AG20443 (cell line): ENCODE results near the gene NFIB.
A peak's percentile ranks its signal among the peaks of the same experiment; 100 is the strongest.

Experiments used
- DNase-seq: peaks from one replicate; pipeline ENCODE4 v3.0.0; 2012; ENCODE audit warnings: low spot score, mixed read lengths

The NFIB gene

DNA sequence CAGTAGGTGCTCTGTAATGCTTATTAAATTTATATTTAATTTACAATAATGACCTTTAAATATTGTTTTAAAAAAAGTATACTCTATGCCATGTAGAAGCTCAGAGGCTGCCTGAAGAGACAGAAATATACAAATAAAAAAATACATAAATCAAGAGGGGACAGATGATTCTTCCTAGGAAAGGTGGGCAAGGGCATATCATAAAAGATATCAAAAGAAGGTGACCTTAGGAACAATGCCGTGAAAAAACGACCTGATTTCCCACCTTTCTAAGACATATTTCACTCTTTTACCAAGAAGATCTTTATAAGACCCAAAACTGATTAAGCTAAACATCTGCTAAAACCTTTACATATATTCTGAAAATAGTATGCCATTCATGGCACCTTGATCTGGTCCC is 128.9 kb downstream of the NFIB start:
- DNase-seq, result no peak

DNA sequence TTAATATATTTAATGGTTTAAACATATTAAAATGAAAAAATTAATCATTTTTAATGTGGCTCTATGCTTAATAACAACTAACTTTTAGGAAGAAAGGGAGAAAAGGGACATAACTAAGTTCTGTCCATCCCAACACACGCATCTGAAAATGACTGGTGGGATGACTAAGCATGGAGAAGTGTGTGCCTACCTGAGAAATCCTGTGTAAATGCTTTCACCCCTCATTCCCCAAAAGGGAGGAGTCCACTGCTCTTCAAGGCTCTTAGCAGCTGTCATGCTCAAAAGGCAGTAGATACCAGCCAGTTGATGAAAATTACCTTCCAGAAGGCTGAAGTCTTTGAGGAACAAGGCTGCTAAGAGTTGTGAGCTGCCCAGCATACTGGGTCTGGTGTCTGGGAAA is 130.9 kb downstream of the NFIB start:
- DNase-seq, result no peak

DNA sequence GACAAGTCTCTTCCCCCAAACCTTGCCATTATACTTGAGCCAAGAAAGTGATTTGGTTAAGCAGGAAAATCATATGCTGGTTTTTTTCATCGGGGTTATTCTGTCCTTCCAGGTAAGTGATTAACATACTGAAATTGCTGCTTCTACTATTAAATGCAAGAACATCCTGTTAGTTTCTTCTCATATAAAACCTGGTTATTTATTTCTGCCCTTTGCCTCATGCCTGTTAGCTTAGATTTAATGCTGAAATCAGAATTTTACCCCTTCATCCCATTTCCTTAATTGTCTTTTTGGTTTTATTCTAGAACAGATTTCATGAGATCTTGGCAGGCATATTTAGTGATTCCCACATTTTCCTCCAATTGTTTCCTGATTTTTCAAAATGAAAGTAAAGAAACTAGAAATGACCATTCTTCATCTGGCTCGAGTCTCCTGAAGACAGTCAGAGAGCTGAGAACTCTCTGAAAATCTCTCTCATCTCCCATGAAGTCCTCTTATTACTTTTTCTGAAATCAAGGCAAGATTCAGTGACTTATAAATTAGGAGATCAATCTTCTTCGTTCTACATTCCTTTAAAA is 132.9 kb downstream of the NFIB start:
- DNase-seq, result peak; percentile 13

DNA sequence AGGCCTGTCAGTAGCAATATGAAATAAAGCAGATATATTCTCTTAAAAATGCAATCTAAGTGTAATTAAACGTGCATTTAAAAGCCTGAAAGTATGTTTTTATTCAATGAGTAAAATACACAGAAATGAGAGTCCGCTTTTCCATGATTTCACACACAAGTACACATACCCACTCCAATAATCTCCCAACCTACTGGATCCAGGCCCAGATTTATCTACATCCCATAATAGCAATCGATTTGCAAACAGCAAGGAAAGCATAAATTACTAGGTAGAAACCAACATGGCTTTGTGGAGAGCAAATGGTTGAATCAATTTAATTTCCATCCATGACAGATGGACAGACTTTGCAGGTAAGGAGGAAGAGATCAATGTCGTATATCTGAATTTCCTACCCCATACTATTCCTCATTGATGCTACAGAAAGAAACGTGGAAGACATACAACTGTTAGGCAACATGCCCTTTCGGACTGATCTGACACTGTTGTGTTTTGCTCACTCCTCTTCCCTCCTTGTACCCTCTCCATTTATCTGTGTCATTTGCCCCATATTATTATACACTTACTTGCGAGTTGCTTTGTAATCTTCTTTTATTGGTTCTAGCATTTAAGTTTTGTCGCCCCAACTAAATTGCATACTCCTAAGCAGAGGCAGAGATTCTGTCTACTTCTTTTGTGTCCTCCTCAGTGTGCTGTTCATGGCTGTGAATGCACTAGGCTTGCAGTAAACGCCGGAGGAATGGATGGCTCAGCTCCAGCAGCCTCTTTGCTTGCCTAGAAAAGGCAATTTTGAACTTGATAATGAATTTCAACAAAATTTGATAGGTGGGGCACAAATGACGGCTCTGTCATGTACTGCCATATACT is 133.6 kb downstream of the NFIB start:
- peak; percentile 17 for DNase-seq

DNA sequence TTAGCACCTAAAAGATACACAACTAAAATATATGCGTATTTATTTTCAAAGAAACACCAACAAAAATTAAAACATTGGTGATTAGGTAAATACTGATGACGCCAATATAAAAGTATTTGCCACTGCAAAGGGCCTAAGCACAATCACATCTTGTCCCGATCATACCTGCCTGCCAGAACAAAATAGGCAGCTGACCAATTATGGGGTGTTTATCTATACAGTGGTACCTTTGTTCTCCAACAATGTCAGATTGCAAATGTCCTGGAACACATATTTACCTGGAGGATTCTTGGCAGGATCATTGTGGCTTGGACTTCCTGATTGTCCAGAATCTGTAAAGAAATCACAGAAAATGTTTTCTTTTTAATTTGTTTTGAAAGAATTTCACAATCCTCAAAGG is 134.5 kb downstream of the NFIB start:
- DNase-seq, result no peak

DNA sequence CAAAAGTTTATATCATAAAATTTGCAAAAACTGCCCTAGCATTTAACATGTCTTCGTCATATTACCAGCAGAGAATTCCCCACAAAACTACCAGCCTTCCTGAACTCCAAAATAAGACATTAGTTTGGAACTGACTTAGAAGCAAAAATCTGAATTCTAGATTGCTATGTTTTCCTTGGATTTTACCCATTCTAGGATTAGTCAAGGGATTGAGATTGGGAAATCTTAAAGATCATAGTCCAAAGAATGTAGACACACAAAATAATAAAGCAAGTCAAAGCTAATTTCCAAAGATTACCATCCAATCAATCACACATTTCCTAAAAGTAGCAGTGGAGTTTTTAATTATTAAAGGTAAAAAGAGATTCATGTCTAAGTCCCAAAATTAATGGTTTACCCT is 138.2 kb downstream of the NFIB start:
- DNase-seq, result no peak

DNA sequence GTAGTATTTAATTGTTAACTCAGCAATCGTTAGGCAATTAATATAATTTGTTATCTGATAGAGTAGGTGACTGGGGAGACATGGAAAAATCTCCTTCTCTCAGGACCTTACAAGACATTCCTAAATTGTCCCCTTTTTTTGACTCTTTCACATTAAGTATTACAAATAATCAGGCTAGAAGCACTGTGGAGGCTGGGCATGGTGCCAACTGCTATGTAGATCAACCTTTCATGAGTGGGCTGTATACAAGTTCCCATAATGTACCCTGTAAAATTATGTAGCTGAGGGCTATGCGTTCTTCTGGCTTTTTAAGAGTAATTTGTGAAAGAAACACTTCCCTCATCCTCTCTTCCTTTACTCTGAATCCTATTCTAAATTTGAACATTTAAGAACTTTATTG is 140.2 kb downstream of the NFIB start:
- no peak for DNase-seq

DNA sequence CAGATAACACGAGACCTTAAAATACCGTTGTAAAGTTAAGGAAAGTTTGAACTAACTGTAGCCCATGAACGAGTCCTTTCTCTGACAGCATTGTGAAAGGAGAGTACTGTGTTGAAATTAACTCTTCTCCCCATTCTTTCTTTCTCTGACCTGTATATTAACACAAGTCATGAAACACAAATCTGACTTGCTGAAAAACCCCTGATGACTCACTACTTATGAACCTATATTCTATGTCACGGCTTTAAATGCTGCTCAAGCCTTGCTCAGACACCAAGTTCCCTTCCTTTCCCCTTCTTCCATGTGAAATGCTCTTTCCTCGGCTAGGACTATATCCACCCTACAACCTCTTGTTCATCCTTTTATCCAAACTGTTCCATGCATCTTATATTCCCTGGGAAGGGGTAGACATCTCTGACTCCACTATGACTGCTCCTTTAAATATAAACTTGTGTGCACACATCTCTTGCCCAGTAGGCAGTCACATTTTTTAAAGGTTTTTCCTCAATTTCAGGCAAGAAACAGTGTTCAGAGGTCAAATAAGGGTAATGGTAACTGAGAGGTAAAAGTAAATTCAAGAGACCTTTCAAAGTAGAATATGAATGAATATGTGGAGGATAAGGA is 142.9 kb downstream of the NFIB start:
- no peak for DNase-seq

DNA sequence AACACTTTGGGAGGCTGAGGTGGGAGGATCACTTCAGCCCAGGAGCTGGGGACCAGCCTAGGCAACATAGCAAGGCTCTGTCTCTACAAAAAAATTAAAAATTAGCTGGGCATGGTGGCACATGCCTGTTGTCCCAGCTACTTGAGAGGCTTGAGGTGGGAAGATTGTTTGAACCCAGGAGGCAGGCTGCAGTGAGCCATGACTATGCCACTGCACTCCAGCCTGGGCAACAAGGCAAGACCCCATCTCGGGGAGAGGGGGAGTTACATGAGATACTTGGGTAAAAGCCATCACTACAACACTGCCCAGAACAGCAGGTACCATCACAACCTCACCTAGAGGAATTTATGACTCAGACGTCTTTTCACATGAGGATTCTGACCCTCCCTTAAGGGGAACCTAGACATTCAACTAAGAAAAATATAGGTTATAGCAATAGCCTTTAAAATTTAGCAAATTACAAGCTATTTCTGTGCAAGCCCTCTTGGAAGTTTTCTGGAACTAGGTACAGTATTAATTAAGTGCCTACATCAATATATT is 143.5 kb downstream of the NFIB start:
- DNase-seq, result no peak

DNA sequence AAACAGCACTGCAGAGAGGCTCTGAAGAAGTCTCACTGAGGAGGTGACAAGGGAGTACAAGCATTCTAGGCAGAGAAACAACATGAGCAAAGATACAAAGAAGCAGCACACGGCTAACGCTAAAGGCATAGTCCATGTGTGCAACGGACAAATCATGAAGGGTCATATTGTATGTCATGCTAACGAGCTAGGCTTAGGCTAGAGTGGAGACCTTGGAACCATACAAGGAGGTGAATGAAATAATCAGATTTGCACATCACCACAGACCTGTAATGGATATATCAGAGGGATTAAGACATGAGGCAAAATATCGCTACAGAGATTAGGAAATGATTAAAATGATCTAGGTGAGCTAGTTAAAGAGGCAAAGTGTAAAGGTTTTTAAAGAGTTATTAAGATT is 145.6 kb downstream of the NFIB start:
- no peak for DNase-seq

DNA sequence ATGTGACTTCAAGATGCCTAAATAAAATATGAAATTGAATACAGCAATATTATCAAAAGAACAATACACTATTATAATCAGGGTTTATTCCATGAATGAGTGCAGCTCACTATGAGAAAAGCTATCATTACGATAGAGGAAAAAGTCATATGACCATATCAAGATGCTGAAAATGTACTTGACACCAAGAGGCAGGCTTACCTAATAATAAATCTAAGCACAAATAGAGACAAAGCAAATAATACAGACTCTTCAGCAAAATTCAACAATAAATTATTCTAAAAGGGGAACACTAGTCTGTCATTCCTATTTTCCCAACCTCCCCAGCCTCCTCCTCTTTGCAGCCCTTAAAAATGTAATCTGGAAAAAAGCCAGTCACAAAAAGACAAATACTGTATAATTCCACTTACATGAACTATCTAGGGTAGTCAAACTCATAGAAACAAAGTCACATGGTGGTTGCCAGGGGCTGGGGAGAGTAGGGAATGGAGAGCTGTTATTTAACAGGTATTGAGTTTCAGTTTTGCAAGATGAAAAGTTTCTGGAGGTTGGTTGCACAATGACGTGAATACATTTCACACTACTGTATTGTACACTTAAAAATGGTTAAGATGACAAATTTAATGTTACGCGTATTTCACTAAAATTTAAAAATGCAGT is 148.4 kb downstream of the NFIB start:
- DNase-seq, result no peak

DNA sequence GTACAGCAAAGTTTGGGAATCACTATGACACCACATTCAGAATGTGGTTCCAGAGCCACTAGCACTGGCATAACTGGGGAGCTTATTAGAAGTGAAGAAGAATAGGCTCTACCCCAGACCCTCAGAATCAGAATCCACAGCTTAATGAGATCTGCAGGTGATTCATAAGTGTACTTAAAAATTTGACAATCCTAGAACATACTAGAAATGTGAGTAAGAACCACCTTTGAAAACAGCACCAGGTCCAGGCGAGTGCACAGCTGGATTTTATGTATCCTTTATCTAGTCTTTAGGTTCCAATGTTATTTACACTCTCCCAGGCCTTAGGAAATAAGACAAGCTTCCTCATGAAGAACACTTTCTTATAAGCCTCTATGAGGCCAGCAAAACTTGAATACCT is 149.0 kb downstream of the NFIB start:
- no peak for DNase-seq

DNA sequence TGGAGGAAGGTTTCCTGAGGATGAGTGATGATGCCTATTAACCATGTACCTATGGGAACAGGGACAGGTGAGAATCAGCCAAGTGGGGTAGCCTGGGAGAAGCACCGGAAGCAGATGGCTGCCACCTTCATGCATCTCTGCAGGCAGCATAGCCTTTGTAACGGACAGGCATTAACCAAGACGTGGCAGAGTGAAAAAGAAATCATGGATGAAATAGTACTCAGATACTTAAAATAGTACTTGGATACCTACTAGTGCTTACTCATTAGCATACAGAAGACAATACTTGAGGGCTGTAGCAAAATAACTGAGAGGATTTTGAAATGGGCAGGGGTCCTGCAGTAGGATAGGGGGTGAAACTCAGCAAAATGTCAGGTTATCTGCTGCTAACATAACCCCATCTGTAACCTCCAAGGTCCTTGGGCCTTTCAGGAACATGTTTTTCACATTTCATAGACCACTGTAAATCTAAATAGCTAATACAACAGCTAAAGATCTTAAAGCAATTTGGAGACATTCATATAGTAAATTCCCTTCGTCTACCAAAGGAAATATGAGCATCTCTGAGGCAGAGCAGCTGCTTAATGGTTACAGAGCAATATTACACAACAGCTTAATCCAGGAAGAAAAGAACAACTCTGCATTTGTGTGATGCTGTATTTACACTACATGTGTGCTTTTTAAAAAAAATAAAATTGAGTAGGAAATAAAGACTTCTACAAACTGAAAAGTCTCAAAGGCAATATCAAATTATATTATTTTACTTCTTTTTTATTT is 154.3 kb downstream of the NFIB start:
- DNase-seq, result no peak

DNA sequence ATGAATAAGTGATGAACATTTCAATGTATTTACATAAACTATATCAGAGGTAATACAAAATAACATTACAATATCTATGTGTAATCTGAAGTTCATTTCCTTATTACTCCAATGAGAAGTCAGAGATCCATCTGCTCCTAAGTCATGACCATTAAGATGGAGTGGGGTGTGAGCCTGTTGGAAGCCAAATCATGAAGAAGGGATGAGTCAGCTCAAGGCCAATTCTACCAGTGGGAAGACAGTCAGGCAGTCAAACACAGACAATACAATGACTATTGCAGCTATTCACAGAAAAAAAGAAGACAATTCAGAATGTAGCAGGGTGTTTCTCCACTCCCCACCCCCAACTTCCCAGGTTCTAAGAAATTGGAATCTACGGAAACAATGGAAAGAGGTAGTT is 155.0 kb downstream of the NFIB start:
- DNase-seq, result peak; percentile 36

DNA sequence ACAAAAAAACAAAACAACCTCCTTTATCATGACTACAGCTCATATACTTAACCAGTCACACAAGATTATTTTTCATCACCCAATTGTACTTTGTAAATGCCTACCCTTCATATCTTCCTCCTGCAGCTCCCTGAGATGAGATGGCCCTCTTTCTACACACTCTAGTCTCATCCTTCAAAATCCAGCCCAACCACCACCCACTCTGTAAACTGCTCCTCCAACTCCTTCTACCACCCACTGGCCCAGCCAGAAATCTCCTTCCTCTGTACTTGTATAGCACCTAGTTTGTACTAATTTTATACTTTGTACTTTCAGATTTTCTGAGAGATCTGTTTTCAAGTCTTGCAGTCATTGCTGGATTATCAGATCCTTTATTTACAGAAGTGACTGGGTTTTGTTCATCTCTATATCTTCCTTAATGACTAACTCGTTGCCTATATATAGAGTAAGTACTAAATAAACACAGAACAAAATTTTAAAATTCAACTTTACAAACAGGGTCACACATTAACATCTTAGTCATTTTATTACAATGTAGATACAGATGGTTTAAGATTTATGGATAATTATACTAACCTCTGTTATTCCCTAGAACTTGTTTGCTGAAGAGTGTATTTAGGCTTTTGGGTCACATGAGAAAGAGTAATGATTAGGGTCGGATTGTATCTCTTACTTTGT is 155.7 kb downstream of the NFIB start:
- no peak for DNase-seq

DNA sequence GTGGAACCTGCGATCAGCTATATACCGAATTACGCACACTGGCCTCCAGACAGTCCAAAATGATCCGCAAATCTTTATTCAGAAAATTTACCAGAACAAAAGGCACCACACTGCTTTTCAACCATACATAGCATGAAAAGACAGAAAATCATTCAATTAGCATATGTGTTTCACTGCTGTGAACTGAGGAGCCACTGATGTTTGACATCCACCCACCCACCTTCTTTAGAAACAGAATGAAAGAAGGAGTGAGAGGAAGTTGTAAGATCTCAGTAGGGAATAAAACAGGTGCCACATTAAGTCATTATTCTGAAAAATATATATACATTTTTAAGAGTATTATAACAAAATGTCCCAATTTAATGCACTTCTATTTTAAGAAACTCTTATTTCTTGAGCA is 156.8 kb downstream of the NFIB start:
- DNase-seq, result no peak

DNA sequence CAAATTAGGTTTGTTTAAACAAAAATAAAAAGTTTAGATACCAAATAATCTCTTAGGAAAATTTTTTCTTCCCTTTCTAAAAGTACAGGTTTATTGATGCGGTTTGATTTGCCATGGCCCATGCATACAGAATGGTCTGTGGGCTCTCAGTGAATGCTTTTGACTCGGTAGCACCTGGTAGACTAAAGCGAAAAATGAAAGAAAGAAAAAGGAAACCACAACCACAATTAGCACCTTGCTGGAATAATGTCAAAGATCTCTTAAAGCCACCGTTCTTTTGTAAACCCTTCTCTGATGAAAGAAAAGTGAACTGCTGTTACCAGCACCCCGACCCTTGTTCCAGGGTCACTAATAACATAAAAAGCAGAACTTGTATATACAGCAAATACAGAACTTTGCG is 157.9 kb downstream of the NFIB start:
- DNase-seq, result no peak

DNA sequence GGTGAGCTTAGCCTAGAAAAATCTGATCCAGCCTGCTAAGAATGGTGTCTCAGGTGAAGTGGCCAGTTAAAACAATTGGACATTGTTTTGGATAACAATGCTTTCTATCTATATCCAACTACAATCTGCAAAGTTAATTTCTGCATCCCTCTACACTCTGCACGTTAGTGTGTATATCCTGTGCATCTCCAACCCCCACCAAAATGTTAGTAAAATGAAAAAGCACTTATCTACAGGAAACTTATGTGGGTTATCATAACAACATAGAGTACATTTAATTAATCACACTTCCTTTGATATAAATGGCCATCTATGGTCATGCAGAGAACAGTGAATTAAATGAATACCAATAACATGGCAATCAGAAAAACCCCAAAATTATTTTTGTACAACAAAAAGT is 158.7 kb downstream of the NFIB start:
- no peak for DNase-seq

DNA sequence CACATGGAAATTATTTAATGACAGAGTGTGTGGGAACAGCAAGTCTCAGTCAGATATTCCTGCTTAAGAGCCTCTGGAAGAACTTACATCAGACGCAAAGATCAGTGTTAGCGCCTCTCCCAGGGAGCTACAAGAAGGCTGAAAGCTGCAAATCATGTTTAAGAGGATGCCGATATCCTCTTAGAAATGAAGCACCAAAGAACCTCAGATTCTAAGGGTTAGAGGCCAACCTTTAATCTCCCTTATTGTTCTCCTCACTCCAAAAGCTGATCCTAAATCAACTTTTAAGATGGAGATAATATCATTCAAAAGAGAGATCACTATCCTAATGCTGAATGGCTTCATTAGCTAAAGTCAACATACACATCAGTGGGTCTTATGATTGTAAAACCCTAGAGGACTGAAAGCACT is 160.6 kb downstream of the NFIB start:
- DNase-seq, result peak; percentile 9

DNA sequence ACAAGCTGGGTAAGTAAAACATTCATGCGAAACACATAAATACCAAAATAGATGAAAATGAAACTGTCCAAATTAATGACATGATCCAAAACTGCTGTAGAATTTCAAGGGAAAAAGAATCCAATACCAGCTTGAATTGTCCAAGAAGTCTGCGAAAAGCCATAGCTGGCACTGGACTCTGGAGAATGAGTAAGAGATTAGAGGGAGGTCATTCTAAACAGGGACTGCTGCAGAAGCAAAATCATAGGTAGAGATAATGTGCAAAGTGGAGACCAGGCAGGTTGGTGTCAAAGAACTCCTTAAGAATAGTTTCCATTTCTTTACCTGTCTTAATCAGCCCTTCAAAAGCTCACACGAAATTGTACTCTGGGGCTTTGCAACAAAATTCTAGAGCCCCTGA is 162.5 kb downstream of the NFIB start:
- DNase-seq, result no peak

DNA sequence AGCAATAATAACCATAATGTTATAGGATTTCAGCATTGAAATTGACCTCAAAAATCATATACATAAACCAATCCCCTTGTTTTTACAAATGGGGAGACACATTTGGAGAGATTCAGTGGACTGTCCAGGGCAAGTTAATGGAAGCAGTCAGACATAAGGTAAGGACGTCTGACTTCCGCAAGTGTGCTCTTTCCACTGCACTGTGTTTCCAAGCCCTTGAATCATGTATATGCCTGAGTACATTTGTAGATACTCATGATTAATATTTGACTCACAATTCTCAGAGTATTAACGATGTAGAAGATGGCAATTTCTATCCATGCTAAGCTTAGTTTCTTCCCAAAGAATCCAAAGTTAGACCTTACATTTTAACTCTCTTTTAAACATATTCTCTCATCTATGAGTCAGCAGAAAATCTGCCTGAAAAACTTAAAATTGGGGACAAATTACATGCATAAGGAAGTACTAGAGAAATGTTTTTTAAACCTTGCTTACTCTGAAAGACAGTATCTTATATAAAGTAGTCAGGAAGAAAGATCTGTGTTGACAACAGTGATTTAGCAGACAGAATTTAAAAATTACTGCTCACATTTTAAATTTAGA is 165.3 kb downstream of the NFIB start:
- DNase-seq, result no peak
